HG03025 (cell line): Measurements from ENCODE around the gene ZNF335.

Experiments
- ATAC-seq: cut with Tn5 transposase; IDR thresholded peaks from one replicate; pipeline ENCODE4 v1.9.1; 2021; ENCODE audit warnings: mild to moderate bottlenecking, moderate library complexity; ENCODE audit not compliant: unreplicated experiment, low FRiP score

The ZNF335 gene

GRCh38 chr20:45971675-45972499 lies at the start of gene ZNF335:
Gene ZNF335 (minus strand): TSS chr20:45972203. CDS start chr20:45971410, 793 bp downstream.
- ATAC-seq, result peak; percentile 61

- no peak for ATAC-seq
These were observed 48.6 kb upstream of the ZNF335 start for GRCh38 chr20:46020555-46020954.

GRCh38 chr20:46018611-46019010 lies 46.6 kb upstream of the ZNF335 start:
- ATAC-seq, result no peak

GRCh38 chr20:46018112-46018511 lies 46.1 kb upstream of the ZNF335 start:
- ATAC-seq, result no peak

GRCh38 chr20:46017272-46017671 lies 45.3 kb upstream of the ZNF335 start:
- no peak for ATAC-seq

- no peak for ATAC-seq
These were observed 42.8 kb upstream of the ZNF335 start for GRCh38 chr20:46014517-46015396.

- no peak for ATAC-seq
These were observed 42.0 kb upstream of the ZNF335 start for GRCh38 chr20:46013829-46014516.

GRCh38 chr20:46013322-46013828 lies 41.4 kb upstream of the ZNF335 start:
- no peak for ATAC-seq

GRCh38 chr20:46012921-46013320 lies 40.9 kb upstream of the ZNF335 start:
- no peak for ATAC-seq

- no peak for ATAC-seq
These were observed 39.9 kb upstream of the ZNF335 start for GRCh38 chr20:46011631-46012482.

- ATAC-seq, result no peak
These were observed 38.7 kb upstream of the ZNF335 start for GRCh38 chr20:46010491-46011391.

- no peak for ATAC-seq
These were observed 37.8 kb upstream of the ZNF335 start for GRCh38 chr20:46009816-46010215.

GRCh38 chr20:46007671-46008070 lies 35.7 kb upstream of the ZNF335 start:
- no peak for ATAC-seq

GRCh38 chr20:46006964-46007363 lies 35.0 kb upstream of the ZNF335 start:
- no peak for ATAC-seq

- ATAC-seq, result no peak
These were observed 34.2 kb upstream of the ZNF335 start for GRCh38 chr20:46006022-46006705.

GRCh38 chr20:46004889-46005473 lies 33.0 kb upstream of the ZNF335 start:
- ATAC-seq, result no peak

GRCh38 chr20:46004187-46004586 lies 32.2 kb upstream of the ZNF335 start:
- no peak for ATAC-seq

- no peak for ATAC-seq
These were observed 30.0 kb upstream of the ZNF335 start for GRCh38 chr20:46002008-46002407.
